Keratinocyte (primary cell): ENCODE measurements around the gene ATXN3L. TPM values are rescaled to one million over a fixed set of nuclear protein-coding genes. Genes with fewer than 3 reads are reported as not detected.

Experiments
- DNase-seq: peaks from one replicate; pipeline ENCODE4 v3.0.0-alpha.2; 2011; ENCODE audit warnings: low read depth, missing footprints, low spot score
- FAIRE-seq: peaks from 2 replicates; lab custom pipeline; 2011; peaks lifted over from hg19 to GRCh38; lab: Jason Lieb, UNC
- H2AFZ ChIP-seq: 2 replicates; pipeline ENCODE4 v1.6.0; 2012; ENCODE audit warnings: low read length, control low read depth, inconsistent platforms; ENCODE audit not compliant: control insufficient read depth
- H3K27ac ChIP-seq: 2 replicates; pipeline ENCODE4 v1.5.1; 2011; ENCODE audit warnings: low read length; ENCODE audit not compliant: control insufficient read depth, insufficient read depth
- H3K27me3 ChIP-seq: 3 replicates; pipeline ENCODE4 v1.6.0; 2011; ENCODE audit warnings: low read length; ENCODE audit not compliant: control insufficient read depth, insufficient read depth; ENCODE audit errors: extremely low read depth
- H3K36me3 ChIP-seq, 2 experiments: 2 replicates in 1 of 2; 3 replicates in 1 of 2; pipeline ENCODE4 v1.5.1; 2011; ENCODE audit warnings: low read length in 2 of 2, mild to moderate bottlenecking in 1 of 2; ENCODE audit not compliant: control insufficient read depth in 2 of 2, insufficient read depth in 2 of 2; ENCODE audit errors: extremely low read depth in 1 of 2
- H3K4me1 ChIP-seq: 3 replicates; pipeline ENCODE4 v1.5.1; 2011; ENCODE audit warnings: low read length; ENCODE audit not compliant: control insufficient read depth, insufficient read depth; ENCODE audit errors: extremely low read depth
- H3K4me2 ChIP-seq: 3 replicates; pipeline ENCODE4 v1.6.0; 2011; ENCODE audit warnings: low read depth, low read length; ENCODE audit not compliant: control insufficient read depth, insufficient read depth; ENCODE audit errors: extremely low read depth
- H3K4me3 ChIP-seq, 3 experiments: fragments of 200-600 bp in 1 of 3; sonication (generic) in 1 of 3; 2 replicates in 2 of 3; 3 replicates in 1 of 3; pipeline ENCODE4 v1.5.1; 2011 to 2016; ENCODE audit warnings: low read length in 3 of 3, mild to moderate bottlenecking in 3 of 3, control low read depth in 2 of 3, inconsistent platforms in 1 of 3, low read depth in 1 of 3, mixed read lengths in 1 of 3, mixed run types in 1 of 3, moderate library complexity in 1 of 3; ENCODE audit not compliant: control insufficient read depth in 2 of 3, insufficient read depth in 2 of 3; ENCODE audit errors: extremely low read depth in 1 of 3
- H3K79me2 ChIP-seq: 2 replicates; pipeline ENCODE4 v1.6.0; 2012; ENCODE audit warnings: low read length; ENCODE audit not compliant: control insufficient read depth, insufficient read depth
- H3K9ac ChIP-seq: 3 replicates; pipeline ENCODE4 v1.6.0; 2011; ENCODE audit warnings: low read length; ENCODE audit not compliant: control insufficient read depth, insufficient read depth; ENCODE audit errors: extremely low read depth
- H3K9me1 ChIP-seq: 3 replicates; pipeline ENCODE4 v1.6.0; 2011; ENCODE audit warnings: low read length; ENCODE audit not compliant: control insufficient read depth, insufficient read depth; ENCODE audit errors: extremely low read depth
- H3K9me3 ChIP-seq: 2 replicates; pipeline ENCODE4 v1.5.1; 2012; ENCODE audit warnings: low read depth, low read length; ENCODE audit not compliant: control insufficient read depth
- H4K20me1 ChIP-seq: 3 replicates; pipeline ENCODE4 v1.6.0; 2011; ENCODE audit warnings: low read length; ENCODE audit not compliant: control insufficient read depth, insufficient read depth; ENCODE audit errors: extremely low read depth
- CTCF ChIP-seq, 3 experiments: IDR thresholded peaks in 1 of 3; conservative IDR thresholded peaks in 1 of 3; optimal IDR thresholded peaks in 1 of 3; 2 replicates in 2 of 3; 3 replicates in 1 of 3; pipeline versions ENCODE3 to v1.5.1; 2011; ENCODE audit warnings: low read length in 3 of 3, mild to moderate bottlenecking in 3 of 3, moderate library complexity in 2 of 3, control low read depth in 1 of 3, inconsistent platforms in 1 of 3; ENCODE audit not compliant: insufficient read depth in 2 of 3; ENCODE audit errors: extremely low read depth in 1 of 3
- EZH2 ChIP-seq: IDR thresholded peaks from one replicate; pipeline ENCODE4 v1.6.1; 2012; ENCODE audit warnings: inconsistent platforms, mild to moderate bottlenecking, low read length, moderate library complexity
- dilution Hi-C: fragments of 300-500 bp; cut with MboI; formaldehyde crosslinking; loops from one replicate; pipeline ENCODE4 v1.7.0; 2020; ENCODE audit warnings: low sequenced_read_pairs; ENCODE audit not compliant: extremely low pct_ligation_motif_present
- polyA plus RNA-seq, 5 experiments: library from polyadenylated mRNA; depleted of rRNA in 3 of 5; stranded (reverse) in 3 of 5; stranded (forward) in 1 of 5; unstranded in 1 of 5; fragments of >200 nt; gene quantifications; 1 replicate in 1 of 5; 2 replicates in 3 of 5; 3 replicates in 1 of 5; pipeline versions ENCODE4 v1.2.1 to v1.2.3, GENCODE V29; 2011 to 2012; ENCODE audit warnings: missing spikeins in 2 of 5, low read depth in 1 of 5, low replicate concordance in 1 of 5

Gene ATXN3L
- polyA plus RNA-seq, 1 donor (not counting 4 experiments of a cell fraction or from before 2014, with no cell fraction given), result not detected

GRCh38 chrX:13340182-13340791 lies 20.4 kb upstream of the ATXN3L start:
- H3K4me1 ChIP-seq, result peaks cover 6% of the 10 kb centered on the region
- peak overlapping the region; percentile 22 for H3K4me2 ChIP-seq
- no peak overlapping the region for H3K9ac ChIP-seq
- H2AFZ ChIP-seq, result peak overlapping the region; percentile 10
- TF ChIP-seq CTCF (optimal IDR thresholded peaks at IDR 0.05 in 1 of 3, IDR thresholded peaks at IDR 0.05 in 1 of 3, conservative IDR thresholded peaks at IDR 0.05 in 1 of 3; ENCODE audit: extremely low read depth in 1 of 3, insufficient read depth in 2 of 3, low read length in 3 of 3), result no peak
- TF ChIP-seq EZH2, result no peak
- DNase-seq (peak; percentile 5), FAIRE-seq (peak; percentile 91)
- dilution Hi-C loops, result no loop called here
- no peak overlapping the region for H3K4me3 ChIP-seq
- H3K9me1 ChIP-seq, result no peaks in the 10 kb centered on the region
- no peak overlapping the region for H3K27ac ChIP-seq
- H4K20me1 ChIP-seq, result no peaks in the 10 kb centered on the region
- H3K9me3 ChIP-seq, result no peaks in the 10 kb centered on the region
- H3K79me2 ChIP-seq, result no peaks in the 10 kb centered on the region
- H3K27me3 ChIP-seq, result no peaks in the 10 kb centered on the region
- H3K36me3 ChIP-seq, result no peaks in the 10 kb centered on the region

- no peaks in the 10 kb centered on the region for H4K20me1 ChIP-seq
- H3K9me3 ChIP-seq, result no peaks in the 10 kb centered on the region
- no peaks in the 10 kb centered on the region for H3K79me2 ChIP-seq
- dilution Hi-C loops, result no loop called here
- no peaks in the 10 kb centered on the region for H3K36me3 ChIP-seq
- H3K9ac ChIP-seq, result no peak overlapping the region
- H2AFZ ChIP-seq, result peak overlapping the region; percentile 14
- DNase-seq (no peak), FAIRE-seq (no peak)
- H3K27ac ChIP-seq, result no peak overlapping the region
- peak overlapping the region; percentile 22 for H3K4me2 ChIP-seq
- H3K4me1 ChIP-seq, result peaks cover 6% of the 10 kb centered on the region
- TF ChIP-seq CTCF (optimal IDR thresholded peaks at IDR 0.05 in 1 of 3, IDR thresholded peaks at IDR 0.05 in 1 of 3, conservative IDR thresholded peaks at IDR 0.05 in 1 of 3; ENCODE audit: extremely low read depth in 1 of 3, insufficient read depth in 2 of 3, low read length in 3 of 3) (no peak), EZH2 (no peak)
- H3K9me1 ChIP-seq, result no peaks in the 10 kb centered on the region
- no peaks in the 10 kb centered on the region for H3K27me3 ChIP-seq
- H3K4me3 ChIP-seq, result no peak overlapping the region
Measured at GRCh38 chrX:13339607-13340006, 19.8 kb upstream of the ATXN3L start.
